SK-N-SH treated with all-trans-retinoic acid at 6 μM for 48 hours (cell line): Measurements from ENCODE around the gene CILP.

Source experiments
- ATAC-seq: fragments of 200-7000 bp; cut with Tn5 transposase; 3 replicates; pipeline ENCODE4 v1.9.1; 2020; ENCODE audit warnings: mild to moderate bottlenecking, moderate library complexity
- ARNTL ChIP-seq: fragments of 450-650 bp; formaldehyde crosslinking; IDR thresholded peaks from 2 replicates; pipeline ENCODE4 v1.5.0; 2020; ENCODE audit warnings: low read depth, mild to moderate bottlenecking, moderate library complexity, borderline replicate concordance
- BACH2 ChIP-seq: fragments of 250-450 bp; sonication (Bioruptor Pico); IDR thresholded peaks from 2 replicates; pipeline ENCODE4 v1.9.0; 2021; ENCODE audit warnings: mild to moderate bottlenecking, borderline replicate concordance
- CSDC2 ChIP-seq: fragments of 250-450 bp; sonication (Bioruptor Pico); IDR thresholded peaks from 2 replicates; pipeline ENCODE4 v1.5.0; 2020; ENCODE audit warnings: mild to moderate bottlenecking, moderate library complexity
- CSRNP3 ChIP-seq: fragments of 250-450 bp; sonication (Bioruptor Pico); IDR thresholded peaks from 2 replicates; pipeline ENCODE4 v1.5.1; 2021; ENCODE audit warnings: mild to moderate bottlenecking, moderate library complexity
- ESRRG ChIP-seq: fragments of 250-450 bp; sonication (Bioruptor Pico); IDR thresholded peaks from 2 replicates; pipeline ENCODE4 v1.6.1; 2021; ENCODE audit warnings: mild to moderate bottlenecking
- GLIS3 ChIP-seq: fragments of 250-450 bp; sonication (Bioruptor Pico); IDR thresholded peaks from 2 replicates; pipeline ENCODE4 v1.5.0; 2020; ENCODE audit warnings: mild to moderate bottlenecking, moderate library complexity
- ISL1 ChIP-seq: fragments of 250-450 bp; sonication (Bioruptor Pico); IDR thresholded peaks from 2 replicates; pipeline ENCODE4 v2.1.2; 2022; ENCODE audit warnings: mild to moderate bottlenecking, moderate library complexity
- POU6F1 ChIP-seq: fragments of 250-450 bp; sonication (Bioruptor Pico); IDR thresholded peaks from 2 replicates; pipeline ENCODE4 v1.8.0; 2021; ENCODE audit warnings: low read depth, mild to moderate bottlenecking, moderate library complexity, borderline replicate concordance
- PPARA ChIP-seq: fragments of 250-450 bp; sonication (Bioruptor Pico); IDR thresholded peaks from 2 replicates; pipeline ENCODE4 v1.5.0; 2020; ENCODE audit warnings: mild to moderate bottlenecking, borderline replicate concordance
- RARB ChIP-seq: fragments of 250-450 bp; sonication (Bioruptor Pico); IDR thresholded peaks from 2 replicates; pipeline ENCODE4 v1.8.0; 2021; ENCODE audit warnings: mild to moderate bottlenecking, moderate library complexity
- SNAI2 ChIP-seq: fragments of 250-450 bp; sonication (Bioruptor Pico); IDR thresholded peaks from 2 replicates; pipeline ENCODE4 v1.5.0; 2020; ENCODE audit warnings: mild to moderate bottlenecking, moderate library complexity
- TOX ChIP-seq: fragments of 250-450 bp; sonication (Bioruptor Pico); IDR thresholded peaks from 2 replicates; pipeline ENCODE4 v1.8.0; 2021; ENCODE audit warnings: mild to moderate bottlenecking, moderate library complexity, borderline replicate concordance
- ZC3H10 ChIP-seq: fragments of 250-450 bp; sonication (Bioruptor Pico); IDR thresholded peaks from 2 replicates; pipeline ENCODE4 v1.5.1; 2021; ENCODE audit warnings: mild to moderate bottlenecking, moderate library complexity
- ZFP3 ChIP-seq: fragments of 250-450 bp; sonication (Bioruptor Pico); IDR thresholded peaks from 2 replicates; pipeline ENCODE4 v1.5.0; 2020; ENCODE audit warnings: mild to moderate bottlenecking, moderate library complexity
- ZFP30 ChIP-seq: fragments of 450-650 bp; formaldehyde crosslinking; IDR thresholded peaks from 2 replicates; pipeline ENCODE4 v1.5.0; 2022; ENCODE audit warnings: mild to moderate bottlenecking, moderate library complexity
- ZNF565 ChIP-seq: fragments of 450-650 bp; formaldehyde crosslinking; conservative IDR thresholded peaks from 2 replicates; pipeline ENCODE4 v1.5.0; 2020; ENCODE audit warnings: low read depth, mild to moderate bottlenecking, moderate library complexity
- ZNF70 ChIP-seq: fragments of 450-650 bp; formaldehyde crosslinking; IDR thresholded peaks from 2 replicates; pipeline ENCODE4 v1.5.0; 2020; ENCODE audit warnings: mild to moderate bottlenecking, moderate library complexity
- ZNF8 ChIP-seq: fragments of 450-650 bp; formaldehyde crosslinking; IDR thresholded peaks from 2 replicates; pipeline ENCODE4 v1.5.0; 2020; ENCODE audit warnings: mild to moderate bottlenecking, moderate library complexity
- TF ChIP-seq, protein P1 (sequence below): fragments of 250-450 bp; sonication (Bioruptor Pico); IDR thresholded peaks from 2 replicates; pipeline ENCODE4 v1.5.1; 2020; ENCODE audit warnings: low read depth, mild to moderate bottlenecking, moderate library complexity
- TF ChIP-seq, protein P2 (sequence below): fragments of 250-450 bp; sonication (Bioruptor Pico); IDR thresholded peaks from 2 replicates; pipeline ENCODE4 v1.5.0; 2020; ENCODE audit warnings: mild to moderate bottlenecking, moderate library complexity

CILP gene

DNA sequence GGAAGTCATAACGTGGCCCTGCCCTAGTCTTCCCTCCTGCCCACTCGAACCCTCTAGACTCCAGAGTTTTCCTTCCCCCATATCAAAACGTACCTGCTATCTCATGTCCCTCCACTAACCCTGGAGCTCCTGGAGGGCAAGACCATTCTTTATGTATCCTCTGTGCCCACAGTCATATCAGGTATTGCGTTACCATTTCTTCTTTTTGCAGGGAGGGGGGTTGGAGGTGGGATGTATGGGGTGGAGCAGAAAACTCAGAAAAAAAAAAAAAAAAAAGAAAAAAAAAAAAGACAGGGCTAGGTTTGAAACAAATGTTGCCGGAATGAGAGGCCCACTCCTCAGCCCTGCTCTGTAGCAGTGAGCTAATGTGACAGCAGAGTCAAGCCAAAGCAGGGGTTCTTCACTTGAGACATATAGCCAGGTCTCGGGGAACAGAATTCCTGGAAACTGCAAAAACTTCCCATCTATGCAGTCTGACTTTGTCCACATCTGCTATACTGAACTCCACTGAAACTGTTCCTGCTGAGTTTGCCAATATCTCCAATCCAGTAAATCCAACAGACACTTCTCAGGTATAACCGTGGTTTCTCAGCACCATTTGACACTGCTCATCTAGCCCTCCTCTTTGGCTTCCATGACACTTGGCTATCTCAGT lies 44.3 kb upstream of the CILP start (continued):
- no peak for TF ChIP-seq ESRRG (CRISPR knock-in tag)

DNA sequence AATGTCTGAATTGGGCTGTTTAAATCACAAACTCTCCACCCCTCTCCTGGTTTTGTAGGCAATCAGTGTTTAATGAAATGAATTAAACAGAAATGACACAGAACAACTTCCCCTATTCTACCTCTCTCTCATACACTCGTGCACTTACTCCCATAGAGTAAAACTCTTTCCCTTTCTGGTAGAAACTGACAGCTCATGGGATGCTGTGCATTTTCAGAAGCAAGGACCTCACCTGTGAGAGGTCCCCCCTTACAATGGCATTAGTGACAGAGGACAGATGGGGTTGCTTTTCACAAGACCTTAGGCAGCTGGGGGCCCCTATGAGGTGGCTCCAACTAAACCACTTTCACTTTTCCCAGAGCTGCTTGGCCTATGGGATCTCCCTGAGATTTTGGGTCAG lies 43.5 kb upstream of the CILP start:
- TF ChIP-seq SNAI2 (CRISPR knock-in tag) (no peak), BACH2 (CRISPR knock-in tag) (no peak), CSDC2 (CRISPR knock-in tag) (no peak), ZC3H10 (CRISPR knock-in tag) (no peak), GLIS3 (no peak), RARB (CRISPR knock-in tag) (no peak), ZFP30 (CRISPR knock-in tag) (no peak), ARNTL (CRISPR knock-in tag) (no peak), ZNF565 (CRISPR knock-in tag) (no peak), PPARA (CRISPR knock-in tag) (no peak), ZNF8 (no peak), ESRRG (CRISPR knock-in tag) (no peak), TOX (CRISPR knock-in tag) (no peak), ZNF70 (CRISPR knock-in tag) (no peak), ZFP3 (no peak), ISL1 (no peak), CSRNP3 (CRISPR knock-in tag) (no peak), POU6F1 (CRISPR knock-in tag) (no peak)
- TF ChIP-seq, protein P1, sequence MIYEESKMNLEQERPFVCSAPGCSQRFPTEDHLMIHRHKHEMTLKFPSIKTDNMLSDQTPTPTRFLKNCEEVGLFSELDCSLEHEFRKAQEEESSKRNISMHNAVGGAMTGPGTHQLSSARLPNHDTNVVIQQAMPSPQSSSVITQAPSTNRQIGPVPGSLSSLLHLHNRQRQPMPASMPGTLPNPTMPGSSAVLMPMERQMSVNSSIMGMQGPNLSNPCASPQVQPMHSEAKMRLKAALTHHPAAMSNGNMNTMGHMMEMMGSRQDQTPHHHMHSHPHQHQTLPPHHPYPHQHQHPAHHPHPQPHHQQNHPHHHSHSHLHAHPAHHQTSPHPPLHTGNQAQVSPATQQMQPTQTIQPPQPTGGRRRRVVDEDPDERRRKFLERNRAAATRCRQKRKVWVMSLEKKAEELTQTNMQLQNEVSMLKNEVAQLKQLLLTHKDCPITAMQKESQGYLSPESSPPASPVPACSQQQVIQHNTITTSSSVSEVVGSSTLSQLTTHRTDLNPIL (CRISPR knock-in tag), result no peak
- TF ChIP-seq, protein P2, sequence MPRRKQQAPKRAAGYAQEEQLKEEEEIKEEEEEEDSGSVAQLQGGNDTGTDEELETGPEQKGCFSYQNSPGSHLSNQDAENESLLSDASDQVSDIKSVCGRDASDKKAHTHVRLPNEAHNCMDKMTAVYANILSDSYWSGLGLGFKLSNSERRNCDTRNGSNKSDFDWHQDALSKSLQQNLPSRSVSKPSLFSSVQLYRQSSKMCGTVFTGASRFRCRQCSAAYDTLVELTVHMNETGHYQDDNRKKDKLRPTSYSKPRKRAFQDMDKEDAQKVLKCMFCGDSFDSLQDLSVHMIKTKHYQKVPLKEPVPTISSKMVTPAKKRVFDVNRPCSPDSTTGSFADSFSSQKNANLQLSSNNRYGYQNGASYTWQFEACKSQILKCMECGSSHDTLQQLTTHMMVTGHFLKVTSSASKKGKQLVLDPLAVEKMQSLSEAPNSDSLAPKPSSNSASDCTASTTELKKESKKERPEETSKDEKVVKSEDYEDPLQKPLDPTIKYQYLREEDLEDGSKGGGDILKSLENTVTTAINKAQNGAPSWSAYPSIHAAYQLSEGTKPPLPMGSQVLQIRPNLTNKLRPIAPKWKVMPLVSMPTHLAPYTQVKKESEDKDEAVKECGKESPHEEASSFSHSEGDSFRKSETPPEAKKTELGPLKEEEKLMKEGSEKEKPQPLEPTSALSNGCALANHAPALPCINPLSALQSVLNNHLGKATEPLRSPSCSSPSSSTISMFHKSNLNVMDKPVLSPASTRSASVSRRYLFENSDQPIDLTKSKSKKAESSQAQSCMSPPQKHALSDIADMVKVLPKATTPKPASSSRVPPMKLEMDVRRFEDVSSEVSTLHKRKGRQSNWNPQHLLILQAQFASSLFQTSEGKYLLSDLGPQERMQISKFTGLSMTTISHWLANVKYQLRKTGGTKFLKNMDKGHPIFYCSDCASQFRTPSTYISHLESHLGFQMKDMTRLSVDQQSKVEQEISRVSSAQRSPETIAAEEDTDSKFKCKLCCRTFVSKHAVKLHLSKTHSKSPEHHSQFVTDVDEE (CRISPR knock-in tag), result no peak
- ATAC-seq, result no peak

- no peak for ATAC-seq
- TF ChIP-seq, protein P2 (CRISPR knock-in tag), result no peak
- no peak for TF ChIP-seq RARB (CRISPR knock-in tag)
- TF ChIP-seq, all 23 proteins: peak for 0
Observed at GRCh38 chr15:65254356-65254755, 43.1 kb upstream of the CILP start.
